Stimulated activated CD4-positive, alpha-beta T cell treated with anti-CD3 and anti-CD28 coated beads, Interleukin-1b, Interleukin-23, amount 100 ng/mL, for 1 hour (primary cell): ENCODE data around the gene PIP5K1B.

Experiments used
- DNase-seq, 2 donors: peaks; one replicate each; pipeline ENCODE4 v3.0.0-alpha.2; 2020; ENCODE audit warnings: low read depth in 2 of 2

The PIP5K1B gene

GRCh38 chr9:68817079-68817875, 112.2 kb downstream of the PIP5K1B start:
- DNase-seq, result no peak

GRCh38 chr9:68819065-68819464, 114.0 kb downstream of the PIP5K1B start:
- DNase-seq, result no peak

DNA sequence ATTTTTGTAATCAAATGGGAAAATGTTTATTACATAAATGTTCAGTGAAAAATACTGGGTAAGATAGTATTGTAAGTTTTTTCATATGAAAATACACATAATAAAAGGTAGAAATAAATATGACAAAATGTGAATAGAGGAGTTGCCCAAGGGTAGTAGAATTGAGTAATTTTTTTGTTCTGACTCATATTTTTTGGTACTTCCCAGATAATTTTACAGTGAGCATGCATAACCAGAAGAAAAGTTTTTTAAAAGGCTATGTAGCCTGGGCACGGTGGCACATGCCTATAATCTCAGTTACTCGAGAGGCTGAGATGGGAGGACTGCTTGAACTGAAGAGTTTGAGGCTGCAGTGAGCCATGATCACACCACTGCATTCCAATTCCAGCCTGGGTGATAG, 116.9 kb downstream of the PIP5K1B start:
- no peak for DNase-seq

- no peak for DNase-seq
These were observed 117.6 kb downstream of the PIP5K1B start for GRCh38 chr9:68822596-68823165.

DNA sequence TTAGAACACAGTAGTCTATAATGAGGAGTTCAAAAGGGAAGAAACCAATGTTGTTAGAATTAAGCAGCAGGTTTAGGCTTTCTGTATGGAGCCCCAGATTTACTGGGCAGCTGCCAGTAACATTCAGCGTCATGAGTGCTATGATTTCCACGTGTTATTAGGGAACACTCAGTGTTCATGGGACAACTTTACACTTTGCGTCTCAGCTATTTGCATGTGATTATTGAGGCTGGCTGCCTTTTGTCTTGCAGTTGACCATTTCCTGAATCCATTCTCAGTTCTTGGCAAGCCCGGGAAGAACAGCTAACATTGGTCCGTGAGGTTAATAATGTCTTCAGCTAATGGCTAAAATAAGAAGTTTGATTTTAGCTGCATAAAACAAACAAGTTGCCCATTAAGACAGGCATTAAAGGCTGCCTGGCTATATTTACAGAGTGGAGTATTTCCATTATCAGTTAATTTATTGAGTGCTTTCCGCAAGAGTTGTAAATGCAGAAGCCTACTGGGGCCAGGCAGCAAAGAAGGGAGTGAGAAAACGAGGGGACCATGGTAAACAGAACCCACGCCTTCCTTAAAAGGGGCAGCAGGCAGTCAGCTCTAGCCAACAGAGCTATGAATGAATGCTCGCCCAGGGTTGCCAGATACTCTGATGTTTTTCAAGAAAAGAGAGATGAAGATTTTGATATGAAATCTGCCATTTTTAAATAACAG, 120.9 kb downstream of the PIP5K1B start:
- DNase-seq, result no peak

DNA sequence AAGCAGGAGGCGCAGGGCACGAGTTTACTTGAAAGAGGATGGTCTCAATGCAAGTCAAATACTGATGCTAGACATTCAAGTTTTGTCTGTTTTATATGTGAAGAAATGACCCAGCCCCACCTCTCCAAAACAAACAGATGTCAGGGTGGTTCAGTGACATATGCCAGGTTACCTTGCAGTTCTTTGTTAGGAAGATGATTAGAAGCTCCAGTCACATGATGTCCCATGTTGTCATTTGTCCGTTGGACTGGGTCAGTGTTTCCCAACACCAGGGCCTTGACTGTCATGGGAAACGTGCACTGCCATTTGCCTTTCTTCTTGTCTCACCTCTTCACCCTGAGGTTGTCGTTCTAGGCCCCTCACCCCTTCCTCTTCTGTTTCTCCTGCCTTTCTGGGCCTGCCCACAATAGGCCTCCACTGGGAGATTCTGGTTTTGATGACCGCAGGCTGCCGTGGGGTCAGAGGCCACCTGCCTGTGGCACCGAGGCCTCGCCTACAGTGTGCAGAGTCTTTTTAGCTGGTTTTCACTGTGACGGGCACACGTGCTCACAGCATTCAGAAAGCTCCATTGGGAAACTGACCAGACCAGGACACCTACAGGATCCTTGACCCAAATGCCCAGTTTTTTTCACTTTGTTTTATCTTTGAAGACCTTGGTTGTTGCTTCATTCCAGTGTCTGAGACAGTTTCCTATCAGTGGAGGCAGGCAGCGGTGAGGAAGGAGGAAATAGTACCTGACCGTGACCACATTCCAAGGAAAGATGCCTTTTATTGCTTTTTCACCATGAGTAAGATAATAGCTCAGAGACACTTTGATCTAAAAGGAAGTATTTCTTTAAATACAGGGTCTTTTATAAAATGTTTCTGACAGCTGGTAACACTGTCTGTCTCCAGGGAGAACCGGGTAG, 123.1 kb downstream of the PIP5K1B start:
- DNase-seq, result no peak

- no peak for DNase-seq
These were observed 127.1 kb downstream of the PIP5K1B start for GRCh38 chr9:68832101-68832500.

DNA sequence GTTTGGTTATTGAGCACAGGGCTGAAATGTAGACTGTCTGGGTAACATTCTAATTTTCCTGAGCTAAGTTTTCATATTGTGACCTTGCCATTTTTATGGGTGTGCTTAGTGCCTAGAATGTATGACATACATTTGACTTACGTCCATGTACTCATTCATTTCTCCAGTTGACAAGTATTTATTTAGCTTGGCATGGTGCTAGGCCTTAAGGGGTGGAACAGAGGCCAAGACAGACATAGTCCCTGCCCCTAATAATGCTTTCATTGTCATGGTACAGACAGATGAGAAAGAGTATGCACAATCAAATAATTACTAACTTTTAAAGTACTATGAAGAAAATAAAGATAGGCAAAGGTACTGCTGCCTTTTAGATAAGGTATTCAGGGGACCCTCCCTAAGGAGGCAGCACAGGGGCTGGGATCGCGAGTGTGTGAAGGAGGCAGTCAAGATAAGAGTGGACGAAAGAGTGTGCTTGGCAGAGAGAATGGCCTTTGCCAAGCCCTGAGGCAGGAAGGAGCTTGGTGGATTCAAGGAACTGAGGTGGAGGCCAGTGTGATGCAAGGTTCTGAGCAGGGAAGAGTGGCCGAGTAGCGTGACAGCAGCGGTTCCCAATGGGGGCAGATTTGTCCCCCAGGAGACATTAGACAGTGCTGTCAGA, 128.0 kb downstream of the PIP5K1B start:
- no peak for DNase-seq

DNA sequence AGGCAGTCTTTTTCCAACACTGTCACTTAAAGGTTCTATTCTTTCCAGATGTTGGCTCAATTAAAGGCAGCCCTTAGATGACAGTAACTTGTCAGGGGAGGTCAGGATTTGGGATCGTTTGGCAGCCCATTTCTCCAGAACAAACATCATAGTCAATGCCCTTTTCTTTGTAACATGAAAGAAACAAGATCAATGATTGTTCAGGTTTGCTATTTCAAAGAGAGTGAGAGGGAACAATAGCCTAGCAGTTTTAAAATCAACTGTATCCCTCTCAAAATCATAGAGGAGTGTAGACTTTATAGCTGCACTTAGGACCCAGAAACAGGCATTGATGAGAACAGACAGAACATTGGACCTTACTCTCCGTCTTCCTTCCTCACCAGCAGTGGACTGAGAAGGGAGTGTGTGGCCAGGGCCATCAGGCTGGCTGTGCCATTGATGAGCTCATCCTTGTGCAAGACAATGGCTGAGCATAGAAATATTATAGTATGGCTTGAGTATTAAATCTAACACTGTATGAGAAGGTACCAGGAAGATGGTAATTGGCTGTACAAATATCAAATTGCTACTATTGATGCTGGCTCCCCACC, 130.0 kb downstream of the PIP5K1B start:
- DNase-seq, result no peak

DNA sequence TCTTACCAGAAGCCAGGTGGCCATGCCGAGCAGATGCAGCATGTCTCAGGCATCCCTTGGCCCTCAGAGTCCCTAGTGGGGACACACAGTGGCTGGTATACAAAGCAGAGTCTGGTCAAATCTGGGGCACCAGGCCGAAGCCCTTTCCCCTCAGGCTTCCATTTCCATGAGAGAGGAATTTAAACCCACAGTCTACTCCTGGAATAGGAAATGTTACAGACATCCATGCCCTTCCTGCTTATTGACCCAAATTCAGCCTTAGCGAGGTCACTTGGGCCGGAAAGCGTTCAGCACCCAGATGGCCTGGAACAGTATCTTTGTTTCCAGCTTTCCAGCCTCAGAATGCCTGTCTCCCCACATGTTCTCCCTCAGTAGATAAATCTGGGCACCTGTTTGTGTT, 131.7 kb downstream of the PIP5K1B start:
- DNase-seq, result no peak

DNA sequence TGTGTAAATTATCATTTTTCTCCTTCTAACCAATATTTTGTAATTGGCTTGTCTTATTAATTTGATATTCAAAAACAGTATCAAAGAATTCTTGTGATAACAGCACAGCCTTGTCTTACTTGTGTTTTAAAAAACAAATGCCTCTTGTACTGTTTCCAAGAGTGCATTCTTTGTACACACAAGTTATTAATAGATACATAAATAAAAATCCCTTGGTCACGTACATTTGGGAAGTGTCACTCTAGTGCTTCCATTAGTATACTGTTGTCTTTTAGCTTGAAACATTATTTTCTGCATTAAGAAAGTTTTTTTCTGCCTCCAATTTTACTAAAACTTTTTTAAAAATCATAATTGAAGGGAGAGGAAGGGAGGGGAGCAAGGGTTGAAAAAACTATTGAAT, 133.2 kb downstream of the PIP5K1B start:
- DNase-seq, result no peak

DNA sequence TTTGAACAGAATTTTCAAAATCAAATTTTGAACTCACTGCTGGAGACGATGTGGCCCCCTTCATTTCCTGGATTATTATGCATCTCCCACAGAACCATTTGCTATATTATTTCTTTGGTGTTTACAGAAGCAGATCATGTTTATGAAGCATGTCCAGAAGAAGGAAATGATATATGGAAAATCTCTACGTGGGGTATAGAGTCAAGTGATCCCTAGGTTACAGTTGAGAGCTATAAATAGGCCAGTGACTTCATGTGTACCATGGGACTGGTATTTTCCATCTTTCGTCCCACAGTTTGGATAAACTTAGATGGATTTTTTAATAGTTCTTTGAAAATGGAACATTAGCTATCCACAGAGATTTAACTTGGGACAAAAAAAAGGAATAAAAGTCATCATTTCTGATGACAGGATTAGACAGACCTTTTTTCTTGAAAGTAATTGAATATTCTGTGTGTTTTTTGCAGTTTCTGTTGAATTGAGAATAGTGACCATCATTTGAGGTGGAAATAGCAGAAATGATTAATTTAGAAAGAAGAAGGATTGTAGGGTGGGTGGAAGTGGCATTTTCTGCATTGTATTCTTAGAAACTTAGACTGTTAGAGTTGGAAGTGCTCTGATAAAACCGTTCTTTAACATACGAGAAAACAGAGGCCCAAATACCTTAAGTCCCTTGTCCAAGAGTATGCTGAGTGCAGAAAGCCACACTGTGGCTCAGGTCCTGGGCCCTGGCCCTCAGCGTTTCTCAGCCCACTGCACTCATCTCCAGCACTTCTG, 136.4 kb downstream of the PIP5K1B start:
- no peak for DNase-seq

DNA sequence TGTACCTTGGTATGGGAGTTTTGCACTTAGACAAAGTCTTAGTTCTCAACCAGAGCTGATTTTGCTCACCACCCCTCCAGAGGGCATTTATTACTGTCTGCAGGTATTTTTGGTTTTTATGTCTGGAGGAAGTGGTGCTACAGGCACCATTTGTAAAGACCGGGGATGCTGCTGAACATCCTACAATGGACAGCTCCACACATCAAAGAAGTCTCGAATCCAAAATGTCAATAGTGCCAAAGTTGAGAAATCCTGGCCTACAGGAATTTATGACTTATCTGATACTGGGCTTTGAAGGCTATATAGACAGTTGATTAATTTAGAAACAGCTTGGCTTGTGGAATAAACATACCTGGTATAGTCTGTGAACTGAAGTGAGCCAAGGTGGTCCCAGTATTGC, 137.5 kb downstream of the PIP5K1B start:
- DNase-seq, result no peak

- no peak for DNase-seq
These were observed 138.2 kb downstream of the PIP5K1B start for GRCh38 chr9:68843239-68843638.

GRCh38 chr9:68844157-68844556, 139.1 kb downstream of the PIP5K1B start:
- DNase-seq, result no peak

- no peak for DNase-seq
These were observed 139.9 kb downstream of the PIP5K1B start for GRCh38 chr9:68844631-68845612.

GRCh38 chr9:68847765-68848164, 142.7 kb downstream of the PIP5K1B start:
- DNase-seq, result no peak

DNA sequence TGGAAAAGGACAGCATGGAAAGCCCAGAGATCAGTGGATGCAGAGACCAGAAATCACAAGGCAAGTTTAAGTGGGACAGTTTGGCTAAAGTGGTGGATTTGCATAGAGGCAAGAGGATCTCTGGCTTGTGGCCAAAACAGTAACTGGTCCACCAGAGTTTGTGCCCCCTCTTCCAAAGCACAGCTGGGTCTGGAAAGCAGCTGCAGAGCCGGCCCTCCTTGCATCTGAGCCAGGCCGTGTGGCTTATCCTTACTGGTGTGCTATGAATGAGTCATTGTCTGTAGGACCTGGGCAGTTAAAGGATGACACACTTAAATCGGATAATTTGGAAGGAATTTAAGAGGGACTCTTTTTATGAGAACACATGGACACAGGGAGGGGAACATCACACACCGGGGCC, 146.6 kb downstream of the PIP5K1B start:
- DNase-seq, result no peak

GRCh38 chr9:68852941-68853340, 147.9 kb downstream of the PIP5K1B start:
- no peak for DNase-seq
